Glutamatergic neuron (in vitro differentiated cells): ENCODE data around the gene CLEC18C. TPM values are rescaled to one million over a fixed set of nuclear protein-coding genes. Genes with fewer than 3 reads are reported as not detected.

Experiments
- DNase-seq: peaks from one replicate; pipeline ENCODE4 v3.0.0; 2022
- H3K27ac Mint-ChIP-seq: one replicate; pipeline ENCODE4 v1.8.0; 2020; ENCODE audit warnings: mild to moderate bottlenecking, mixed read lengths, inconsistent platforms; ENCODE audit not compliant: unreplicated experiment
- H3K27me3 Mint-ChIP-seq: one replicate; pipeline ENCODE4 v1.8.0; 2020; ENCODE audit warnings: mild to moderate bottlenecking, moderate library complexity, mixed read lengths, inconsistent platforms; ENCODE audit not compliant: unreplicated experiment
- H3K36me3 Mint-ChIP-seq: one replicate; pipeline ENCODE4 v1.8.0; 2020; ENCODE audit warnings: mild to moderate bottlenecking, mixed read lengths, inconsistent platforms; ENCODE audit not compliant: unreplicated experiment
- H3K4me1 Mint-ChIP-seq: one replicate; pipeline ENCODE4 v1.8.0; 2020; ENCODE audit warnings: mild to moderate bottlenecking, low read depth, mixed read lengths, inconsistent platforms; ENCODE audit not compliant: unreplicated experiment
- H3K4me3 Mint-ChIP-seq: one replicate; pipeline ENCODE4 v1.8.0; 2020; ENCODE audit warnings: mild to moderate bottlenecking, mixed read lengths, inconsistent platforms; ENCODE audit not compliant: unreplicated experiment
- H3K9me3 Mint-ChIP-seq: one replicate; pipeline ENCODE4 v1.8.0; 2020; ENCODE audit warnings: mild to moderate bottlenecking, moderate library complexity, mixed read lengths, inconsistent platforms; ENCODE audit not compliant: unreplicated experiment
- total RNA-seq: library from RNA; stranded (reverse); fragmentation: NEBNext Ultra II Directional; extraction: Animal tissue kit (Norgen Biotek cat#: 25700); gene quantifications from one replicate; pipeline ENCODE4 v1.2.1, GENCODE V29; 2021; ENCODE audit not compliant: unreplicated experiment
- TF ChIP-seq, protein P1 (sequence below): fragments of 200-600 bp; sonication (generic); IDR thresholded peaks from one replicate; pipeline ENCODE4 v1.5.0; 2021; ENCODE audit not compliant: partially characterized antibody, unreplicated experiment

CLEC18C gene
- total RNA-seq, 1 donor from 2014 or later: 0.66 TPM

DNA sequence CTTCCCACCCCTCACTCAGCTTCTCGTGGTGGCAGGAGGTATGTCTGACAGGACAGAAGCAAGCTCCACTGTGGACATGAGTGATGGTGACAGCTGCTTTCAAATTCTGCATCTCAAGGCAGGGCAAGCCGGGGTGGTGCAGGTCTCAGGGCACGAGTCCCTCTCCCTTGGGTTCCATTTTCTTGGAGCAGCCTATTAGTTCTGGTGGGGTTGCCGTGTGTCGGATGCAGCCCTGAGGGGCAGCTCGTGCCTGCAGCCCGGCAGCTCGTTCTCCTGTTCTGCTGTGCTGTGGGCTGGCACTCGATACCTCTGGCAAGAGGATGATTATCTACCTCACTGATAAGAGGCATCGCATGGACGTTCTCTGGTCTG lies 16.5 kb upstream of the CLEC18C start:
- Mint-ChIP-seq H3K4me1 (no peaks in the 10 kb centered on the region), H3K27me3 (peaks cover 2% of the 10 kb centered on the region)
- TF ChIP-seq, protein P1, sequence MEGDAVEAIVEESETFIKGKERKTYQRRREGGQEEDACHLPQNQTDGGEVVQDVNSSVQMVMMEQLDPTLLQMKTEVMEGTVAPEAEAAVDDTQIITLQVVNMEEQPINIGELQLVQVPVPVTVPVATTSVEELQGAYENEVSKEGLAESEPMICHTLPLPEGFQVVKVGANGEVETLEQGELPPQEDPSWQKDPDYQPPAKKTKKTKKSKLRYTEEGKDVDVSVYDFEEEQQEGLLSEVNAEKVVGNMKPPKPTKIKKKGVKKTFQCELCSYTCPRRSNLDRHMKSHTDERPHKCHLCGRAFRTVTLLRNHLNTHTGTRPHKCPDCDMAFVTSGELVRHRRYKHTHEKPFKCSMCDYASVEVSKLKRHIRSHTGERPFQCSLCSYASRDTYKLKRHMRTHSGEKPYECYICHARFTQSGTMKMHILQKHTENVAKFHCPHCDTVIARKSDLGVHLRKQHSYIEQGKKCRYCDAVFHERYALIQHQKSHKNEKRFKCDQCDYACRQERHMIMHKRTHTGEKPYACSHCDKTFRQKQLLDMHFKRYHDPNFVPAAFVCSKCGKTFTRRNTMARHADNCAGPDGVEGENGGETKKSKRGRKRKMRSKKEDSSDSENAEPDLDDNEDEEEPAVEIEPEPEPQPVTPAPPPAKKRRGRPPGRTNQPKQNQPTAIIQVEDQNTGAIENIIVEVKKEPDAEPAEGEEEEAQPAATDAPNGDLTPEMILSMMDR: no peak

DNA sequence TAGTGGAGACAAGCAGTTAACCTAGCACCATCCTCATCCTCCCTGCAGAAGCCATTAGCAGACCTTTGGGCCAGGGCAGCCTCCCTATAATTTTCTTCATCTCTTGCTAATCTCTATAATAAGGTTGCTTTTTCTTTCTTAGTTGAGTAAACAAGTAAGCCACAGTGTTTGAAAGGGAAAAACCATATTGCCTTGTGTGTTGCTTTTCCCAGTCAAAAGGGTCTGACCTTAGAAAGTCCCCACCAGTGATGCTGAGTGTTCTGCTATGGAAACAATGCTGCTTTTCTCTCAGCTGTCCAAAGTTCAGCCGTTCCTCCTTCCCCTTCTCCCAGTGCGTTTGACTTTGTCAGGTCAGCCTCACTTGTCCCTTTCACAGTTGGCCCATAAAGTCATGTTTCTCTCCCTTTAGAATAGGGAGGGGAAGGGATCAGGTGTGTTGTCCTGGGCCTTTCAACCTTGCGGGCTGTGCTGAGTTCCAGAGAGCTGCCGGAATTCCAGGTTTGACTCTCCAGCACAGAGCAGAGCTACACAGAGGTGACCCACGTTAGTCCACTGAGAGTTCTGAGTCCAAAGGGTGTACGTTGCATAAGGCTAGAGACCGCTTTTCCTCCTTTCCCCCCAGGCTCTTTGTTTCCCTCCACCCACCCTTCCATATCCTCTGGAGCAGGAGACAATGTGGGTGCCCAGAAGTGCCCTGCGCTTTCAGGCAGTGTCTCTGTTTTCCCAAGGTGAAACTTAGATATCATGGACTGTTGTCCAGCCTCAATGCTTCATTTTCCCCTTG lies 15.9 kb upstream of the CLEC18C start:
- H3K27ac Mint-ChIP-seq: no peak overlapping the region

More for the DNA sequence above, 16.5 kb upstream of the CLEC18C start:
- H3K9me3 Mint-ChIP-seq: peaks cover 2% of the 10 kb centered on the region
- H3K4me3 Mint-ChIP-seq: no peak overlapping the region
- DNase-seq: no peak
- peaks cover 13% of the 10 kb centered on the region for H3K36me3 Mint-ChIP-seq
- no peak overlapping the region for H3K27ac Mint-ChIP-seq

DNA sequence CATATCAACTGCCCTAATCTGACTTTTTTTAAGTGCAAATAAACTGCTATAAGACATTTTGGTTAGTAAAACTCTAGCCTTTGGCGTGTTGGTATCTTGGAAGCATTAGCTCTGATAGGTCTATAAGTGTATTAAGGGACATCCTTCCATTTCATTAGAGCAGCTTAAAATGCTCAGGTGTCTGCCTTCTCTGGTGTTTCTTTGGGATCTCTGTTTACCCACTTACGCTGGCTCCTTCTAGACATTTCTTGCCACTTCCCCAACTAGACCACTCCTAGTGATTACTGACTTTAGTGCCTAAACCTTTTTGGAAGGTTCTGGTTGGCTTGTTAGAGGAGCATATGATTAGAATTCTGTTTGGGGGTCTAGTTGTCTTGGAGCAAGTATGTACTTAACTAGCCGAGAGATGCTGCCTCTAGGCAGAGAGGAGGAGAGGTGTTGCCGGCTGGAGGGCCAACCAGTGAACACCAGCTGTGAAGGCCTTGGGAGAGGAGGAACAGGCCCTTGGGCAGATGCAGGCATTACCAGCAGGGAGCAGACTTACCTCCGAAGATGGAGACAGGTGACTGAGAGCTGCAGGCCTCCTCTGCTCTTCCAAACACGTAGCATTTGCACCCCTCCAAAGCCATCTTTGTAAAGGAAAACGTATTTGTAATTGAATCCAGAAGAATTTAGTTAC lies 15.2 kb upstream of the CLEC18C start:
- TF ChIP-seq, protein P1: no peak
- Mint-ChIP-seq H3K4me1 (peaks cover 5% of the 10 kb centered on the region), H3K4me3 (no peak overlapping the region), H3K27ac (no peak overlapping the region), H3K9me3 (peaks cover 4% of the 10 kb centered on the region), H3K36me3 (peaks cover 13% of the 10 kb centered on the region), H3K27me3 (peaks cover 4% of the 10 kb centered on the region)
- no peak for DNase-seq

More for the DNA sequence above, 15.9 kb upstream of the CLEC18C start:
- peaks cover under 1% of the 10 kb centered on the region for H3K4me1 Mint-ChIP-seq
- peaks cover 4% of the 10 kb centered on the region for H3K27me3 Mint-ChIP-seq
- DNase-seq: no peak
- peaks cover 13% of the 10 kb centered on the region for H3K36me3 Mint-ChIP-seq
- TF ChIP-seq, protein P1: no peak
- H3K9me3 Mint-ChIP-seq: peaks cover 4% of the 10 kb centered on the region
- no peak overlapping the region for H3K4me3 Mint-ChIP-seq

DNA sequence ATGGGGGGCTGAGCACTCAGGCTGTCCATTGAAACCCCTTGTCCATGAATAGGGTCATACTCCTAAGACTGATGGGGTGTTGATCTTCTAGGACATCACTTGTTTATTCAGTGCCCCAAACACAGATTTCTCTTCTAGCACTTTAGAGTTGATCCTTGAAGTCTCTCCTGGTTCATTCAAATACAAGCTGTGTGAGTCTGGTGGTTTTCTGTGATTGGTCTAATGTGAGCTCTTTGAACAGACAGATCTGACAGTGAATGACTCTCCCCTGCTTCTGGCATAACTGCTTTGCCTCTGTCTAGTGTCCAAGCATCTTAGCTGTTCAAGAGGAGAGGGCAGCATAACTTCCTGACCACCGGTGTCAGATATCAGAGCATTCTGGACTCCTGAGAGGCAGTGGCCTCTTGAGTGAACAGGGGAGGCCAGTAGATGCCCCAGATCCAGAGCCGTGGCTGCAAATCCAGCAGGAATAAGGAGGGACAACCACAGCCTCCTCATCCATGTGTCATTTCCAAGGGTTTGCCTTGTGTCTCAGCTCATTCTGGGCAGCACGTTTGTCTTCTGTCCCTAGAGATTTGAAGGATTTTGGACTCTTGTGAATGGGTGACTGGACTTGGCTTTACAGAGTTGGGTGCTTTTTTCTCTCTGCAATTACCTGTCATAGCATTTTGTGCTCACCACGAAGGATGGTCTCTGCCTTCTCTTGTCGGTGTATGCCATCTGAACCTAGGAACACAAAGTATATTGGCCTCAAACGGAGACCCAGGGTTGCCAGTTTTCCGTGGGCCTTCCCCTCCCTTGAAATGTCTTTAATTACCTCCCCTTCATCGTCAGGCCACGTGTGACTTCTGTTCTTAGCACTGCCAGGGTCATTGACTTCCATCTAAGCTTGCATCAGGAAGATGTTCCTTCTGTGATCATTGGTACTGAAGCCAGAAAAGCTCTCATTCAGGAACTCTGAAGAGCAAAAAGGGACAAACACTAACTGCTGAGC lies 13.9 kb upstream of the CLEC18C start:
- Mint-ChIP-seq H3K36me3 (peaks cover 13% of the 10 kb centered on the region), H3K27me3 (peaks cover 4% of the 10 kb centered on the region), H3K27ac (no peak overlapping the region), H3K4me3 (no peak overlapping the region), H3K9me3 (peaks cover 4% of the 10 kb centered on the region), H3K4me1 (peaks cover 10% of the 10 kb centered on the region)
- no peak for DNase-seq
- TF ChIP-seq, protein P1: no peak
